OCI-LY3 (cell line): Measurements from ENCODE around the gene RAP2C.
"Not testable (repeated sequence)": the region's sequence is repeated elsewhere in the genome, so short reads cannot be mapped to it uniquely, and the experiment has no call there.

Experiments
- EZH2phosphoT487 ChIP-seq: fragments of 200-600 bp; shearing (Covaris generic); IDR thresholded peaks from 2 replicates; pipeline ENCODE4 v1.6.1; 2018; ENCODE audit warnings: antibody characterized with exemption, mixed run types, low read depth
- TF ChIP-seq, protein P1 (sequence below): fragments of 200-600, 300-600 bp; sonication (generic); IDR thresholded peaks from 2 replicates; pipeline ENCODE4 v1.5.1; 2014; ENCODE audit warnings: antibody characterized with exemption, low read length, low read depth

DNA sequence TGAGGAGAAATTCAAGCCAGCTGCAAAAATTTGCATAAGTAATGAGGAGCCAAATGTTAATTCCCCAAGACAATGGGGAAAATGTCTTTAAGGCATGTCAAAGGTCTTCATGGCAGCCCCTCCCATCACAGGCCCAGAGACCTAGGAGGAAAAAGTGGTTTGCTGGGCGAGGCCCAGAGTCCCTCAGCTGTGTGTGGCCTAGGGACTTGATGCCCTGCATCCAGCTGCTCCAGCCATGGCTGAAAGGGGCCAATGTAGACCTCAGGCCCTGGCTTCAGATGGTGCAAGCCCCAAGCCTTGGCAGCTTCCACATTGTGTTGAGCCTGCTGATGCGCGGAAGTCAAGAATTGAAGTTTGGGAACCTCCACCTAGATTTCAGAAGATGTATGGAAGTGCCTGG lies 56.2 kb downstream of the RAP2C start:
- TF ChIP-seq, protein P1, sequence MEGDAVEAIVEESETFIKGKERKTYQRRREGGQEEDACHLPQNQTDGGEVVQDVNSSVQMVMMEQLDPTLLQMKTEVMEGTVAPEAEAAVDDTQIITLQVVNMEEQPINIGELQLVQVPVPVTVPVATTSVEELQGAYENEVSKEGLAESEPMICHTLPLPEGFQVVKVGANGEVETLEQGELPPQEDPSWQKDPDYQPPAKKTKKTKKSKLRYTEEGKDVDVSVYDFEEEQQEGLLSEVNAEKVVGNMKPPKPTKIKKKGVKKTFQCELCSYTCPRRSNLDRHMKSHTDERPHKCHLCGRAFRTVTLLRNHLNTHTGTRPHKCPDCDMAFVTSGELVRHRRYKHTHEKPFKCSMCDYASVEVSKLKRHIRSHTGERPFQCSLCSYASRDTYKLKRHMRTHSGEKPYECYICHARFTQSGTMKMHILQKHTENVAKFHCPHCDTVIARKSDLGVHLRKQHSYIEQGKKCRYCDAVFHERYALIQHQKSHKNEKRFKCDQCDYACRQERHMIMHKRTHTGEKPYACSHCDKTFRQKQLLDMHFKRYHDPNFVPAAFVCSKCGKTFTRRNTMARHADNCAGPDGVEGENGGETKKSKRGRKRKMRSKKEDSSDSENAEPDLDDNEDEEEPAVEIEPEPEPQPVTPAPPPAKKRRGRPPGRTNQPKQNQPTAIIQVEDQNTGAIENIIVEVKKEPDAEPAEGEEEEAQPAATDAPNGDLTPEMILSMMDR, result not testable (repeated sequence)
- TF ChIP-seq EZH2phosphoT487, result not testable (repeated sequence)
